Stimulated activated CD4-positive, alpha-beta T cell treated with anti-CD3 and anti-CD28 coated beads, Interleukin-1b, Interleukin-23, amount 100 ng/mL, for 24 hours (primary cell): Measurements from ENCODE around the gene CTNNA3.

Experiments
- DNase-seq, 4 experiments: peaks; one replicate each; pipeline ENCODE4 v3.0.0-alpha.2; 2020; ENCODE audit warnings: low read depth in 4 of 4, low spot score in 1 of 4

CTNNA3 gene

DNA sequence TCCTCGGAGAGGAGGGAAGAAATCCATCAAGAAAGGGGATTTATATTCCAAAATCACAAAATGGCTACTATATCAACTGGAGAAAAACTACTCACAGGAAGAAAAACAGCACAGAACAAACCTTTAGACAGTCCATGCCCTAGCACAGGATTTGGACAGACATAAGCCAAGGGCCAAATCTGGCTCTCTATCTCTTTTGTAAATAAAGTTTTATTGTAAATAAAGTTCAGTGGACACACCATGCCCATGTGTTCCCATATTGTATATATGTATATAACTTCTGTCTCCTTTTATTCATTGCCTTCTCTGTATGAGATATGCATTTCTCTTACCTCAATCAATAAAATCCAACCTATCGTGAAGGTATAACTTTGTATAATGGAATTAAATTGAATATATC, 1513.0 kb downstream of the CTNNA3 start:
- DNase-seq: no peak

DNA sequence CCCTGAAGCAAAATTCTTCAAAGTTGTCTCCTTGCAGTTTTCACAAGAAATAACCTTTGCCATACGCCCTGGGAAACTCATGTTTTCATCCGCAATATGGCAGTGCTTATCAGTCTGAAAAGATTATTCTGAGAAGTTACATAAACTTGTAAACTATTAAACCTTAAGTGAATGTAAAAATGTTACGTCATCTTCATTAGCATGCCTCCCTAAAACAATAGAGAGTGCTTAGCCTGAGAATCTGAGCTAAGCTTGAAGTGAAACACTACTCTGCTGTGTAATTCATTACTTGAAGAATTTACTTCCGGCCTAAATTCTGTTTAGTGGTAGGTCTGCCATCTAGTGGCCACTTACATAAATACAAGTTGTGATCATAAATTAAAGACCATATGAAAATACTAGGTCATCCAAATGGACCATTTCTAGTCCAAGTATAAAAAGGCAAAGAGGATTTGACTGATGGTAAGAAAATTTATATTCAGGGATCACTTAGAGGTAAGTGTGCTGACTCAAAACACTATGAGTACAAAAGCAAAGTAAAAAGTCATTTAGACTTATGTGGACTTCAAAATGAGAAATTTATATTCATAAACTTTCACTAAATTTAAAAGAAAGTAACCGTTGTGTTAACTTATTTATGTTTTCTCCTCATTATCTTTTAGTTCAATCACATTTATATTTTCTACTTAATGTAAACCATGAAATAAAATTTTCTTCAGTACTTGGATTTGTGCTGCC, 1515.2 kb downstream of the CTNNA3 start:
- no peak for DNase-seq

DNA sequence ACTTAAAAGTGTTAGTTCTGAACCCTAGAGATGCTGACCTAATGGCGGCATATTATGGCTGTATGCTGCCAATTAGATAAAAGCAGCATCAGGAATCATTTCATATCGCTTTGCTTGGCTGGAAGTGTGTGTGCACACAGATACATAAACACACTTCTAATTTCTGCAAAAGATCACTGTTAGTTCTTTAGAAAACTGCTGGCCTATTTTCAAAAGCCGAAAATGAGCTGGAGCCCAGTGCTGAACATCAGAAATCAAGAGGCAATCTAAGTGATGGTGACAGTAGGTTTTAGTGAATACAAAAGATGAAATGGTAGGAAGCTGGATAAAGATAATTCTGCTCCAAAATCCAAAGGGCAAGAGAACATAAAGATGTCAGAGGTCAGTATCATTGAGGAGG, 1516.0 kb downstream of the CTNNA3 start:
- no peak for DNase-seq

DNA sequence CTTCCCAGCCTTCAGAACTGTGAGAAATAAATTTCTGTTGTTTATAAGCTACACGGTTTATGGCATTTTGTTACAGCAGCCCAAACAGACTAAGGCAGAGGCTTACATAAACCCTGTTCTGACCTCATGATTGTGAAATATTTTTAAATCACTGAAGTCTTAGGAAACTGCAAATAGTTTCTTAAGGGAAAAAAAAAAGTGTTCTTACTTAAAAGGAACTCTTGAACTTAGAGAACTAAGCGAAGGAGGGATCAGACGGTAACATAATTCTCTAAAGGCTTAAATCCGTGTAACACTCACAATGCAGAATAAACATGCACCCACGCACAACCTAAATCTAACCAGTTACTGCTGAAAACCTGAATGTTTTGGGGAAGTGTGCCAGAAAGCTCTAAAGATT, 1519.2 kb downstream of the CTNNA3 start:
- DNase-seq: no peak

DNA sequence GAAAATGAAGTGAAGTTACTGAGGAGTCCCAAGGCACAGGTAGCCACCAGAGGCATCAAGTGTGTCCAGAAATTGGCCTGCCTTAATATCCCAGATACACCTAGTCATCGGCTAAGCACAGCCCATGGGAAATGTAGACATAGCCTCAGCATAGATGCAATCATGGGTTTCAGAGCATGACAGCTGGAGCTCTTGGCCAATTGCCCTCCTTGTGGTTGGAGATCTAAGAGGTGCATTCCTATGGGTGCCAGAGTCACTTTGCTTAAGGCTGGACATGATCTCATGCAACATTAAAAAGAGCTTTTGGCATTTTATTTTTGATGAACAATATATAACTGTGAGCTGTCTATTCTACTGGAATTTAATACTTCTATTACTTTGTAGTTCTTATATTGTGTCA, 1528.2 kb downstream of the CTNNA3 start:
- DNase-seq: no peak

DNA sequence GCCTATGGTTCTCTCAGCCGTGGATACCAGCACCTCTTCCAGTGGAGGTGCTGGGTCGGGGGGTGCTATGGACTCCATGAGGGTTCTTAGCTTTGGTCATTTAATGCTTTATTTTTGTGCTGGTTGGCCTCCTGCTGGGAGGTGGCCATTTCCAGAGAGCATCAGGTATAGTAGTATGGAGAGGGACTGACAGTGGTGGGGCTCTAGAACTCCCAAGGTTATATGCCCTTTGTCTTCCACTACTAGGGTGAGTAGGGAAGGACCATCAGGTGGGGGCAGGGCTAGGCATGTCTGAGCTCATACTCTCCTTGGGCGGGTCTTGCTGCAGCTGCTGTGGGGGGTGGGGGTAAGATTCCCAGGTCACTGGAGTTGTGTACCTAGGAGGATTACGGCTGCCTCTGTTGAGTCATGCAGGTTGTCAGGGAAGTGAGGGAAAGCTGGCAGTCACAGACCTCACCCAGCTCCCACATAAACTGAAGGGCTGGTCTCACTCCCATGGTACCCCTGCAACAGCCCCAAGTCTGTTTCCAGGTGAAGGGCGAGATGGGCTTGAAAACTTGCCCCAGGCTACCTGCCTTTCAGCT, 1533.3 kb downstream of the CTNNA3 start:
- DNase-seq: no peak

DNA sequence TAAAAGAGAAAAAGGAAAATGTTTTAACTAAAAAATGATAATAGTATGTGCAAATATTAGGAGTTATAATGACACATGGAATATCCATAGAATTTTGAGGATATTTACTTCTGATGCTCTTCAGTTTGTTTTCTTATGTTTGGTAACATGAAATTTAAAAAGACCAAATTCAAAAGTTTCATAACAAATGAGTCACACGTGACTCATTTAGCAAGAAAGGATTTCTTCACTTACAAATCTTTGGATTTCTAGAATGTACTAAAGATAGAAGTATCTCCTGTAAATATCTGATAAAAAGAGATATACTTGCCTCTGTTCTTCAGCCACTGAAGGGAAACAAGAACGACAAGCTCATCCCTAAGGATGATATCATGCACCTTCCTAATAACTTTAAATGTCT, 1544.6 kb downstream of the CTNNA3 start:
- DNase-seq: no peak

DNA sequence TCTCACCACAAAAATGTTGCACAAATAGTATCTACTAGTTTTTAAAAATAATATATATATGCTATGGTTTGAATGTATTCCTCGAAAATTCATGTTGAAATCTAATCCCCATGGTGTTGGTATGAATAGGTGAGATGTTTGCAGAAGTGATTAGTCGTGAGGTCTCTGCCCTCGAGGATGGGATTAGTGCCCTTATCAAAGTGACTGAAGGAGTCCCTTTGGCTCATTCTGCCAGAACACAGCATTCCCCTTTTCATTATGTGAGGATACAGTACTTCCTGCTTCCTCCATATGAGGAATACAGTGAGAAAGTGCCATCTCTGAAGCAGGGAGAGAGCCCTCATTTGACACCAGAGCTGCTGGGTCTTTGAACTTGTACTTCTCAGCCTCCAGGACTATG, 1547.7 kb downstream of the CTNNA3 start:
- no peak for DNase-seq

DNA sequence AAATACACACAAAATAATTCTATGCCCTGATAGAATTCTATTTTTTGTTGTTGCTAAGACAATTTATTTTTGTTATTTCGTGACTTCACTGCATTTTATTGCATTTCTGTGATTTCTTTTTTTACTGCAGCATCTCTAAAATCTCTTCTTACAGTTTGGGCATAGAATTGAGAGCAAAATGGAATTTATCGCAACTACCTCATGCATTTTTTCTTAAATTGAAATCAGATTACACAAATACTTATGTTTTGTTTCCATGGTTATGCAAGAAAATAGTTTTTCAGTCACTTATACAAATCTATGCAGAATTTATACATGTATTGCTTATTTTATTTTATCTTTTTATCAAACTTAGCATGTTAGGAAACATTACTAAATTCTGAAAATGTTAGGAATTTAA, 1552.0 kb downstream of the CTNNA3 start:
- DNase-seq: no peak

DNA sequence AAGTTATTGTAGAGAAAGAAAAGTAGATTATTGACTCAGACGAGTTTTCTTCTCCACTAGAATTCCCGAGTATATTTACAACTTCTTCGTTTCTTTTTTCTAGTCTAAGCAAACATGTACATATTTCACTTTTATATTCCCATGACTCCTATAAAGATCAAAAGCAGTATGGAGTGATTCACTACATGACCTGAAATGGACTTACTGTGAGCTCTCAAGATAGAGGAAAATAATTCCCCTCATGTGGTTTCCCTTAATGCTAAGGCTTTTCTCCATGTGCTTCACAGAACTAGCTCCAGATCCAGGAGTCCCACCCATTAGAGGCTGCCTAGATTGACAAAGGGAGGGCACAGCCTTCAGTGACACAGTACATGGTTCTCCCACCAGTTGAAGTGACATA, 1593.2 kb downstream of the CTNNA3 start:
- DNase-seq: no peak

DNA sequence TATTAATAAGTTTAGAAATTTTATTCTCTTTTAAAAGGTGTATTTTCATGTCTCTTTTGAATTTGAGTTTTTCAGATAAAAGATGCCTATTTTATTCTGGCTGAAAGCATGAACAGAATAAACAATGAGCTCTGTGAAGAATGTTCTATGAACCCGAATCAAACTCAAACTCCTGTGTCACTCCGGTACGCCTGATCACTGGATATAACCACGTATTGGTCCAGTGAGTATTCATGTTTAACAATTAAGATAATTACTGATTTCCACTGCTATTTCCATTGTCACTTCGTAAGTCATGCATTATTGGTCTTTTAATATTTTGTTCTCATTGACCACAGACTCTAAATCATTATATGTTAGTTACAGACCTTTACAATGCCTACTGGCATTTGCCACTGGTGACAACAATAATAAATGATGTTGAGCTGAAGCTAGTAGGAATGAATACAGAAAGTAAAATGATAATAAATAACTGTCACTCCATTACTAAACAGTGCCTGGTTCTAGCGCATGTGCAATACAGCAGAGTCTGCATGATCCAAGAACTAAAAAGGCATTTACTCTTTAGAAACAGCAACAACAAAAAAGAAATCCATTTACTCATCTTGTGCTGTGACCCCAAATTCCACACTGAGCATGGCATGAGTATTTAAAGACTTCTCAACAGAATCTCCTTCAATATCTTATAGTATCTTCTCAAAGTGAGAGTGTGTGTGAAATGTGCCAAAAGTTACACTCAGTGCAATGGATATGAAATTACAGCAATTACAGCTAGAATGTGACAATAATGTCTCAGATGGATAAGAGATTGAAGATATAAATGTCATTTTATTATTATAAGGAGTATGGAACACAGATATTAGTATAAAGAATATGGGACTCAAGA, 1597.2 kb downstream of the CTNNA3 start:
- no peak for DNase-seq

DNA sequence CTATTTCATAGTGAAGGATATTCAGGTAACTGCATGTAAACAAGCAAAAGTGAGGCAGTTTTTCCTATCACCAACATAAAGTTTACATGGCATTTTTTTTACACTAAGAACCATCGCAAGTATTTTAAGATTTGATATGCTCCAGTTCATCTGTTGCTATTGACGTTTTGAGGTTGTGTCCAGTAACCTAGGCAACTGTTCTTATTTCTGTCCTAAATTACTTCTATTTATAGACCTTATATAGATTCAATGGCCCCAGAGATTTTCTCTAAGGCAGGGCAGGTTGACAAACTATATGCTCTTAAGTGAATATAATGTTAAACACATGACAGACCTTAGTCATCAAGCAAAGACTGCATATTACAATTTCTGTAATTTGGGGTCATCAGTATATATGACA, 1600.4 kb downstream of the CTNNA3 start:
- no peak for DNase-seq

DNA sequence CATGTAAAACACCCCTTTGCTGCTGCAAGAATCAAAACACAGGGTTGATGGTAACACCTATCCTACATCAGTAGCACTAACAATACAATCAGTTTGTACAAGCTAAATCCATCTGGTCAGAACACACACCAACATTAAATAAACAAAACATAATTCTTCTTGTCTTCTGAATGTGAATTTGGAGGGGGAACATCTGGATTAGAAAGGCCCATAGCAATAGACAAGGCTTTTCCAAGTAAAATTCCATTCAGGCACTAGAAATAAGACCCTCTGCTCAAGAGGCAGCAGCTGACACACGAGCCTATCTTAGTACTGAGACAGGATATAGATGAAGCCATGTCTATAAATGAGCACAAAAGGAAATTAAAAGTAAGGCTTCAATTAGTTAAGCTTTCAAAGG, 1610.1 kb downstream of the CTNNA3 start:
- no peak for DNase-seq

DNA sequence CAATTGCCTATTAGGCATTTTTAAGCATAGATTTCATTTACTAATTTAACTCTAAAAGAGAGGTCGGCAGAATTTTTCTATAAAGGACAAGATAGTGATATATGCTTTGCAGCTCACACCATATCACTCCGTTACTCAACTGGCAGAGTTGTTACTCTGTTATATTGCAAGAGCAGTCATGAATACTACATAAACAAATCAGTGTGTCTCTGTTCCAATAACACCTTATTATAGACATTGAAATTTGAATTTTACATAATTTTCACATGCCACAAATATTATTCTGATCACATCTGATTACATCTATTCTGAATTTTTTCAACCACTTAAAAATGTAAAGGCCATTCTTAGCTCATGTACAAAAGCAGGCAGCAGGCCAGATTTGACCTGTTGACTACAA, 1624.1 kb downstream of the CTNNA3 start:
- DNase-seq: no peak

DNA sequence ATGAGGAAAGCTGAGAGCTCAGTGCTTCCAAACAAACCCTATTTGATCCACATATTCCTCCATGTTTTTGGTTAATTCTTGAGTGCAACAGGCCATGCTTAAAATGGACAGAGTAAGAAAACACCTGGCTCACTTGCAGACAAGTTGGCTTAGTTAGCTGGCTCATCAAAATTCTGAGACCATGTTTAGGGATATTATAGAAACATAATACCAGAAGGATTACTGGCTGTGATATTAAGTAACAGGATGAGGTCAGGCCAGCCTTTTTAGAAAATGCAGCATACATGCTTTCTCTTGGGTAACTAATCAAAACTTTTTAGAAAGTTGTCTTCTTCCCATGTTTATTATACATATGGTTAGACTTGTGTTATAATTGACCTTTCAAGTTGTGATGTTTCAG, 1637.4 kb downstream of the CTNNA3 start:
- DNase-seq: no peak

DNA sequence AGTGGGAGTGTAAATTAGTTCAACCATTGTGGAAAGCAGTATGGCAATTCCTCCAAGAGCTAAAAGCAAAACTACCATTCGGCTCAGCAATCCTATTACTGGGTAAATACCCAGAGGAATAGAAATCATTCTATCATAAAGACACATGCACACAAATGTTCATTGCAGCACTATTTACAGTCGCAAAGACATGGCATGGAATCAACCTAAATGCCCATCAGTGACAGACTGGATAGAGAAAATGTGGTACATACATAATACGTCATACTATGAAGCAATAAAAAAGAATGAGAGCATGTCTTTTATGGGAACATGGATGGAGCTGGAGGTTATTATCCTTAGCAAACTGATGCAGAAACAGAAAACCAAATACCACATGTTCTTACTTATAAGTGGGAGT, 1646.7 kb downstream of the CTNNA3 start:
- DNase-seq: no peak

DNA sequence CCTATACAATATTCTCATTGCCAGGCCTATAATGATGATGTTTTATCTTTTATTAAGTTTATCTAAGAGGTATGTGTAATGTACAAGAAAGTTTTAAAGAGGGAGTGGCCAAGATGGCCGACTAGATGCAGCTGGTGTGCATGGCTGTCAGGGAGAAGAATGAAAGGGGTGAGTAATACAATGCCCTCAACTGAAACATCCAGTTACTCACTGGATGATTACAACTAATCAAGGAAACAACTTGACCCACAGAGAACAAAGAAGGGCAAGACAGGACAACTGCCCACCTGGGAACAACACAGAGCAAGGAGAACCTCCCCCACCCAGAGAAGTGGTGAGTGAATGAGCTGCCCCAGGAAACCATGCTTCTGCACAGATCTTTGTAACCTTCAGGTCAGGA, 1650.1 kb downstream of the CTNNA3 start:
- DNase-seq: no peak

DNA sequence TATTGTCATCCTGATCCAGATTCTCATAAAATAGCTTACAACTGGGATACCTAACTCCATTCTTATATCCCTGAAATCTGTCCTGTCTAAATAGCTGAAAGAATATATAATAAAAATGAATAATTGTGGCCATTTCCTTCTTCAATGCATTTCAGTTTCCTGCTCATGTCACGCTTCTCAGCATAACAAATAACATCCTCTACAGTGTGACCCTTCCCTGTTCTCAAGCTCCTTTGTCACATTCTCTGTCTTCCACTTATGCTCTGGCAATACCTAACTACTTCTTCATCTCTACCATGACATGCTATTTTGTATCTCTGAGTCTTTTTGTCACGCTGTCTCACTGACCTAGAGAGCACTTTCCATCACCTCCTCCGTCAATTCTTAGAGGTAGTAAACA, 1654.2 kb downstream of the CTNNA3 start:
- DNase-seq: no peak

DNA sequence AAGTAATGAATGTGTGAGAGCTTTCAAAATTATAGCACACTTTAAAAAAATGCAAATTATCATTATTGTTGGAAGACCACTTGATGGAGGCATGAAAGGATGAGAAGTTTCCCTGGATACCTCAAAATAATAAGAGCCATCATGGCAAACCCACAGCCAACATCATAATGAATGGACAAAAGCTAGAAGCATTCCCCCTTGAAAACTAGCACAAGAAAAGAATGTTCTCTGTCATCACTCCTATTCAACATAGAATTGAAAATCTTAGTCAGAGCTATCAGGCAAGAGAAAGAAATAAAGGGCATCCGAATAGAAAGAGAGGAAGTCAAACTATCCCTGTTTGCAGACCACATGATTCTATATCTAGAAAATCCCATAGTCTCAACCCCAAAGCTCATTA, 1657.4 kb downstream of the CTNNA3 start:
- DNase-seq: no peak

DNA sequence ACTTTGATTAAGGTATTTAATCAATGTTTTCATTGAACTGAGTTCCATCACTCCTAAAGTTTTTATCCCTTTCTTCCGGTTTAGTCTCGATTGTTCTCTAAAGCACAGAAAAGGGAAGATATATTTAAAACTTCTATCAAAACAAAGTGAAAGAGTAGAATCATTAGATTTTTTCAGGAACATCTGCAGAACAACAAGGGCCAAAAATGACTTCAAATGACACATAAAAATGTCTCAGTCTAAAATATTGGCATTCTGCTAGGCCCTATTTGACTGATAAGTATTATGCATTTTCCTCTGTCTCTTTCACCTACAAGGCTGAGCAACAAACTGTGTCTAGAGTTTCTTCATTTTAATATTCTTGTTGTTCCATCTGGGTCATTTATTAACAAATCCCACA, 1669.7 kb downstream of the CTNNA3 start:
- DNase-seq: no peak

DNA sequence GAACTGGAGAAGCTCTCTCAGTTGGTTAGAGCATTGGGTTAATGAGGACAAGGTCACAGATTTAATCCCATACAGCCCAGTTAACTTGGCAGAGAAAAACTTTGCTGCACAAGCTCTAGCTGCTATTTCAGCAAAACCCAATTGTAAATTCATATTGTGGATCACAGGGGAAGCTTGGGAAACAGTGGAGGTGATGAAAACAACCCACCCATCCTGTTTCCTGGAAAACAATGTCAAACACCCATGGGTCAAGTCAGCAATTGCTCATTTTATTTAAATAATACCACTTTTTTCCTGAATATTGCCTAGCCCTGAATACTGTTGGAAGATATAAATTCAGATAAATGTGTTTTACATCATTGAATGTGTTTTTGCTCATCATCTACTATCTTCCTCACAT, 1670.8 kb downstream of the CTNNA3 start:
- DNase-seq: no peak

DNA sequence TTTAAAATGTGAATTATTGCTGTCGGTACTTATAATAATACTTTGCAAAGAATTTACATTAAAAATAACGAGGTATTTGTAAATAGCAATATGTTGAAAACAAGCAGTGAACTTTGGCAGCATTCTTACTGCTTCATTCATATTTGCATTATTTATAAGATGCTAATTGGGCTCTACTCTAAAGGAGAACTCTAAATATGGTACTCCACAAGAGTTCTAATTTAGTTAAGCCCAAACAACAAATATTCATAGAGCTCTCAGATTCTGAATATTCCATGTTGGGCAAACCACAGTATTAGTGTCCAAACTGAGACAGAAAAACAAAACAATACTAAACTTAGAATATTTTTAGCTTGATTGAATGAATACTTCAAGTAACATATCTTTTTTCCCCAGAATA, 1674.6 kb downstream of the CTNNA3 start:
- no peak for DNase-seq
